ENCODE results near the gene PSME3IP1.
A peak's percentile ranks its signal among the peaks of the same experiment; 100 is the strongest.
"Not testable (repeated sequence)": the region's sequence is repeated elsewhere in the genome, so short reads cannot be mapped to it uniquely, and the experiment has no call there.

Gene PSME3IP1, protein sequence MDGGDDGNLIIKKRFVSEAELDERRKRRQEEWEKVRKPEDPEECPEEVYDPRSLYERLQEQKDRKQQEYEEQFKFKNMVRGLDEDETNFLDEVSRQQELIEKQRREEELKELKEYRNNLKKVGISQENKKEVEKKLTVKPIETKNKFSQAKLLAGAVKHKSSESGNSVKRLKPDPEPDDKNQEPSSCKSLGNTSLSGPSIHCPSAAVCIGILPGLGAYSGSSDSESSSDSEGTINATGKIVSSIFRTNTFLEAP

DNA sequence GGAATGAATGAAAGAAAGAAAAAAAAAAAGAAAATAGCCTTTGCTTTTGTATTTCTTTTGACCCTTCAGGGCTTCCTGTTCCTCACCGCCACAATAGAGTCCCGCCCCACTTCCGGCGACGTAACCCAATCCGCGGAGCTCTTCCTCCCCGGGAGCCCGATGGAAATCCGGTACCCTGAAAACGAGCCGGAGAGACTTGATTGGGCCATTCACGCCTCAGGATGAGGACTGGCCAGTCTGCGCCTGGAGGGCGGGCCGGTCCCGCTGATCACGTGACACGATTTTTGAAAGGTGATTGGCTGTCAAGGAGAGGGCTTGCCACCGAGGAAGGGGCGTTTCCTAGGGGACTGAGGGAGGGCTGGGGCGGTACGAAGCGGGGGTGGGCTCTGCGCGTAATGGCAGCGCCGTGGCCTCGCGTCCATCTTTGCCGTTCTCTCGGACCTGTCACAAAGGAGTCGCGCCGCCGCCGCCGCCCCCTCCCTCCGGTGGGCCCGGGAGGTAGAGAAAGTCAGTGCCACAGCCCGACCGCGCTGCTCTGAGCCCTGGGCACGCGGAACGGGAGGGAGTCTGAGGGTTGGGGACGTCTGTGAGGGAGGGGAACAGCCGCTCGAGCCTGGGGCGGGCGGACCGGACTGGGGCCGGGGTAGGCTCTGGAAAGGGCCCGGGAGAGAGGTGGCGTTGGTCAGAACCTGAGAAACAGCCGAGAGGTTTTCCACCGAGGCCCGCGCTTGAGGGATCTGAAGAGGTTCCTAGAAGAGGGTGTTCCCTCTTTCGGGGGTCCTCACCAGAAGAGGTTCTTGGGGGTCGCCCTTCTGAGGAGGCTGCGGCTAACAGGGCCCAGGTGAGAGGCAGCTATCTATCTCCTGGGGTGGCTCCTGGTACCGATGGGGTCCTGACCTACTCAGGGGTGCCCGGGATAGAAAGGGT is at the start of gene PSME3IP1, which contains the start of gene RSPRY1:
TSS of gene PSME3IP1 (minus strand) at position 95 of the 927 bp plus-strand sequence. CDS start 12,185 bp downstream, outside the sequence.
TSS of gene RSPRY1 (plus strand) at position 385 of the 927 bp plus-strand sequence. CDS start 18,330 bp downstream, outside the sequence.
- DNase-seq (ENCODE audit: low read depth), result peak; percentile 99

DNA sequence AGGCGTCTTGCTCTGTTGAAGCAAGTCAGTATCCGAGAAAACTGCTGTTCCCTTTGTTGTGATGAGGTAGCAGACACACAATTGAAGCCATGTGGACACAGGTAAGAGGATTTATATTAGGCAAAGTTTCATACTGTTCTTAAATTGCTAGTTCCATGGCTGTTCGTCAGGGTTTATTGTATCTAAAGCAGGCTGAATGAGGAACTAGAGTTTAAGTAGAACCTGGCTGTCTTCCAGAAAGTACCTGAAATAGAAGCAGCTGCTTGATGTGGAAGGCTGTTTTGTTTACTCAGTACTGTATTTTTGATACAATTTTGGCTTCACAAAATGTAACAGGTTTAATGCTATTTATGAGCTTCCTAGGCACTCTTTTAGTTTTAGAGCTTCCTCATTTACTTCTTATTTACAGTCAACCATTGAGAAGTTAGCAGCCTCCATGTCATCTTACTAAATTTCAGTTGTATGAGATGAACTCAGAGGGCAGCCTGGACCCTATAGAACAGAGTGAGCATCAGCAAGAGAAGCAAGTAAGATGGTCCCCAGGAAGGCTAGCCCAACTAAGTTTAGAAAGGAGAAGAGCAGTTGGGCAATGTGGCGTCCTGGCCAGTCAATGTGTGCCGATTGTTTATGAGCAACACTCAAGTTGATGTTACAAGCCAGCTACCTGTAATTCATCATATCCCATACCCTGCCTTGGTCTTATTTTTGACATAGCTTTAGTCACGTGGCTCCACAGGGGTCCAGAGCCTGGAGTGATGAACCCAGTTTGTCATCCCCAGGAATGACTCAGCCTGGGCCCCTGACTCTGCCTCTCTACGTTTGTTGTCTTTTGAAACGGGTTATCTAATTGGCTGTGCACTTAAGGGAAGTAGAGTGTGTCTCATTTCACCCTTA is 49.5 kb upstream of the PSME3IP1 start:
- DNase-seq (ENCODE audit: low read depth), result no peak

DNA sequence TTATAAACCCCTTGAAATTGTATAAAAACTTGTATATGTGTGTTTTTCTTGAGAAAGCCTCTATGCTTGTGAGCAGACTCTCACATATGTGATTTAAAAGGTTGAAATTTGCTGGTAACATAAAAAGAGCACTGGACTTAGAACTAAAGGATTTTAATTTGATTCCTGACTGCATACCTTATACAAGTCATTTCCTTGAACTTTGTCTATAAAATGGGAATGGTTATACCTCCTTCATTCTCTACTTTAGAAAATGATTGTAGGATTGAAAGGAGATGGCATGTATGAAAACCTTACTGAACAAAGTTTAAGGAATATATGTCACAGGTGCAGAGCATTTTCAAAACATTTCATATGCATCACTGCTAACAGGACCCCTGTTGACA is 48.9 kb upstream of the PSME3IP1 start:
- no peak for DNase-seq (ENCODE audit: low read depth)

DNA sequence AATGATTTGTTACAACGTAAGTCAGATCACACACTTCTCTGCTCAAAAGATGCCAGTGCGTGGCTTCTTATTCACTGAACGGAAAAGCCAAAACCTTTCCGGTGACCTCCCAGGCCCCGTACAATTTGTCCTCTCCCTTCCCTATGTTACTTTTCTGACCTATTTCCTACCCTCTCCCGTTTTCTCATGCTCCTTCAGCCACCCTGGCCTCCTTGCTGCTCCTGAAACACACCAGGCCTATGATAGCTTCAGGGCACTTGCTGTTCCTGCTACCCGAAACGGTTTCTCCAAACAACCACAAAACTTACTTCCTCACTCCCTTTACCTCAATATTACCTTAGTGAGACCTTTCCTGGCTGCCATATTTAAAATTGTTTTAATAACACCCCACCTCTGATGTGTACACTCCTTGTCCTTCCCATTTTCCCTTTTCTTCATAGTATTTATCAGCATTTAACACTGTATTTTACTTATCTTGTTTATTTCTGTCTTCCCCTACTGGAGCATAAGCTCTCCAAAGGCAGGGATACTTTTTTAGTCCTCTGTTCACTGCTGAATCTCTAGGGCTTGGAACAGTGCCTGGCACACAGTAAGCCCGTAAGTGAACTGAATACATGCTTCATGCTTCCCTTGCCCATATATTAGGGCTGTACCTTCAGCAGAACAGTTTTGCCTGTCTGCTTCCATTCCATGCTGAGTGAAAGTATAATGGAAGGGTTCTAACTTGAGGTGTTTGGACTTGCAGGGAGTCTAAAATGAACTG is 48.3 kb upstream of the PSME3IP1 start:
- DNase-seq (ENCODE audit: low read depth), result no peak

DNA sequence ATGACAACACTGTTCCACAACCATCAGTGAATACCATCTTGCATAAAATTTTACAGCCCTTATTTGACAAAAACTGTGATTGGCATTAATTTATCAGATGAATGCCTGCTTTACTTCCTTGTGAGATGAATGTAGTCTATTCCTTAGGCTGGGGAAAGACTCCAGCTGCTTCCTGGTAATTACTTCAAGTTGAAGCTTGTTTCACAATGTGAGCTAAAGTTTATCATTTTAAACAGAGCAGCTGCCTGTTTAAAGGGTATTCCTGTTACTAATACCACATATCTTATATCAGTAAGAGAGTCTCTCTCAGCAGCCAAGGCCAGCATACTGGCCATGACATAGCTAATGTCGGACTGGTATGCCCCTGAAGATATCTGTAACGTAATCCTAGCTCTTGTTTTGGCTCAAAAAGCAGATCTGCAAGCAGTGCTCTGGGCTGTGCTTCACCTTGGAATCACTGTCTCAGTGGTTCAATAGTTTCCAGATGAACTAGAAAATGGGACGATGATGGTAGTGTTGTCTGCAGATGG is 46.0 kb upstream of the PSME3IP1 start:
- no peak for DNase-seq (ENCODE audit: low read depth)

DNA sequence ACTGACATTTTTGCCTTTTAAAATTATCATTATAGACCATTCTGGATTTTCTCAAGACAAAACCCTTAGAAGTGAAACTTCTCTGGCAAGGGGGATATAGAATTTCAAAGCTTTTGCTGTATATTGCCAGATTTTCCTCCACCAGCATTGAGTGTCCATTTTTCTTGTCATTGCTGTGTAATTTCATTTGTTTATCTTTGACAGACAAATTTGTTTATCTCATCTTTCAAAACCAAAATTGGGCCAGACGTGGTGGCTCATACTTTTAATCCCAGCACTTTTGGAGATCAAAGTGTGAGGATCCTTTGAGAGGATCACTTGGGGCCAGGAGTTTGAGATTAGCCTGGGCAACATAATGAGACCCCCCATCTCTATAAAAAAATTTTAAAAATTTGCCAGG is 43.2 kb upstream of the PSME3IP1 start:
- no peak for DNase-seq (ENCODE audit: low read depth)

DNA sequence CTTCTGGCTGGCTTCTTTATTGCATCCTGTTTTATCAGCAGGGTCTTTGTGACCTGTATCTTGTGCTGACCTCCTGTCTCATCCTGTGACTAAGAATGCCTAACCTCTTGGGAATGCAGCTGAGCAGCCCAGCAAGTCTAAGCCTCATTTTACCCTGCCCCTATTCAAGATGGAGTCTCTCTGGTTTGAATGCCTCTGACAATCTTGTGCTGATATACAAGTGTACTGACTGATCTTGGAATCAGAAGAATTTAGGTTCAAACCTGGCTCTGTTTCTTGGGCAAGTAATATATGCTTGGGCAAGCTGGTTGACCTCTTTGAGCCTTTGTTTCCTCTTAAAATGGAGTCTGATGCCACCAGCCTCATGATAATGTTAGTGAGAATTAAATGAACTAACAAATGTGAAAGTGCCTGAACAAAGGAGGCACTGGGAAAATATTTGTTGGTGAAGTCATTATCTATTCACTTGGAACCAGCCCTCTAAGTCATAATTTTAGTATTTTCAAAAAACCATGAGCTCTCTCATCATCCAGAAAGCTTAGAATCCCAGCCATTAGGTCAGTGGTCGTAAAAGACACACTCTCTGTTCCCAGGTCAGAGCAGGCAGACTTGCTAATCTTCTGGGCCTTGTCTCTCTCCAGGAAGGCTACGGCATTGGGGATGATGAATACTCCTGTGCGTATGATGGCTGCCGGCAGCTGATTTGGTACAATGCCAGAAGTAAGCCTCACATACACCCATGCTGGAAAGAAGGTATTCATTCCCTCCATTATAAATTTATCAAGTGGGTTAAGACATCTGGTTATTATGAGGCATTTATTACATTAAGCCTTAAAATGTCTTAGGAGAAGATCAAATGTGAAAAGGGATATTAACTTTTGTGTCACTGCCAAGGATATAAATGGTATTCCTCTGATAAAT is 41.1 kb upstream of the PSME3IP1 start:
- DNase-seq (ENCODE audit: low read depth), result no peak

DNA sequence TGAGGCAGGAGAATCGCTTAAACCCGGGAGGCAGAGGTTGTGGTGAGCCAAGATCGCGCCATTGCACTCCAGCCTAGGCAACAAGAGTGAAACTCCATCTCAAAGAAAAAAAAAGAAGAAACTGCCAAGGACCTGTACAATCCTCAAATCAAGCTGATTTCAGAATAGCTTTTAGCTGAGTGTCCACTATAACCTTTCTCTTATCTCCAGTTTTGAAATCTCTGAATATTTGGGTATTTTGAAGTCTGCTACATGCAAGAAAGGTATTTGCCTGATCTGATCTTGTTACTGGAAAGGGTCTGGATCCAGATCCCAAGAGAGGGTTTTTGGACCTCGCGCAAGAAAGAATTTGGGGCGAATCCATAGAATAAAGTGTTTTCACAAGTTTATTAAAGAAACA is 40.1 kb upstream of the PSME3IP1 start:
- no peak for DNase-seq (ENCODE audit: low read depth)

DNA sequence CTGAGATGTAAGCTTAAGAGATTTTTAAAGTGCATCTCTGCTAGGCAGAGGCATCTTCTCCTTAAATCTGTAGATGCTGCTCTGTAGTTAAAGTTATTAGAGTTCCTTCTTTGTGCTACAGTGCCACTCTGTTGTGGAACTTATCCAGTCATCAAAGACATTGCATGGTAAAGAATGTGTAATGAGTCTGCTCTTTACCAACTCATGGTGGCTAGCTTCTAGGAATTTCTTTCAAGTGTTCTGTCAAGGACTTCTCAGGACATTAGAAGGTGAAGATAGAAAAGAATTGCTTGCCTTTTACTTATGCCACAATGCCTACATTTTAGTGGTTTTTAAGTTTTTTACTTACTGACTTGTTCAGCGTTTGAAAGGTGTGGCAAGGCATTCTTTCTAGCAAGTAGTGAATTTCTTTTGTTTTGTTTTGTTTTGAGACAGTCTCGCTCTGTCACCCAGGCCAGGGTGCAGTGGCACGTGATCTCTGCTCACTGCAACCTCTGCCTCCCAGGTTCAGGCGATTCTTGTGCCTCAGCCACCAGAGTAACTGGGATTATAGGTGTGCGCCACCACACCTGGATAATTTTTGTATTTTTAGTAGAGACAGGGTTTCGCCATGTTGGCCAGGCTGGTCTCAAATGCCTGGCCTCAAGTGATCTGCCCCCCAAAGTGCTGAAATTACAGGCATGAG is 39.0 kb upstream of the PSME3IP1 start:
- no peak for DNase-seq (ENCODE audit: low read depth)

DNA sequence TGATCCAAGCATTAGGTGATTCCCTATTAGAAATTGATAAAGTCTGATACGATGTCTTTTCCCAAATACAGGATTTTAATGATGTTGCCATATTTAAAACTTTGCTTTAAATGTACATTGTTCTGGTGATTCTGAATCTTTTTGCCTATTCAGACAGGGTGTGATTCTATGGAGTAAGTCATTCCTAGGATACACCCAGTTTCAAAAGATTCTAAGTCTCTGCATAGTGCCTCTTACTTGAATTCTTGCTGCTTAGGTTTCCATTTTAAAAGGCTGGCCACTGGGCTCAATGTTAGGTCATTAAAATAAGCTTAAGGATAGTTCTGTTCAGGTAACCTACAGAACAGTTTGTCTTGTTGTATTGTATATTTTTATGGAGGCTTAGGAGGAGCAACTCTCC is 37.2 kb upstream of the PSME3IP1 start:
- no peak for DNase-seq (ENCODE audit: low read depth)

DNA sequence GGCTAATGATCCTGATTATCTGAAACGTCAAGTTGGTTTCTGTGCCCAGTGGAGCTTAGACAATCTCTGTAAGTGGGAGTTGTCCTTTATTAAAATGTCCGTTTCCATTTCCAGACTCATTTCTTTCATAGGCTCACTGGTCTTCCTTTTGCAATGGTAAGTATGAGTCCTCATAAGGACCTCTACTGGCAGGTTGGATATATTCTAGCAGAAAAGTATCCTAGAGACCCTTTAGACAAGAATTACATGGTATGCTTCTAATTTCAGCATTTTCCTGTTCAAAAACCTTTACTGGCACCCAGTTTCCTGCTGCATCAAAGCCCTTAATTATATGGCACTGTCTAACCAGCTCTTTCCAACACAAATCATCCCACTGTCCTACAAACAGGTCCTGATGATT is 31.1 kb upstream of the PSME3IP1 start:
- no peak for DNase-seq (ENCODE audit: low read depth)

DNA sequence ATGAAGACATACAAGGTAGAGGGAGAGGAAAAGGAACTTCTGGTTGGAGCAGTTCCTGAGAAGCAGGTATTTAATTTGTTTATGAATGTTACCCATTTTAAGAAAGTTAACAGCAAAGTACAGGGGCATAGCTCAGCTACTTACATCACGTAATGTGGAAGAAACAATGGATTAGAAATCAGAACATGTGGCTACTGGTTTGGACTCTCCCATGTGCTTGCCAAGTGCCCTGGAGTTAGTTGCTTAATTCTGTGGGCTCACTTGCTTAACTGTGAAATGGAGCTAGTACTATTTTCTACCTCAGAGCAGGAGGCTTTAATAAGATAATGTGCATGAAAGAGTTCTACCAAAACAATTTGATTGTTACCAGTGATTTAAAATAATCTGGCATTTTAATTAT is 27.6 kb upstream of the PSME3IP1 start:
- no peak for DNase-seq (ENCODE audit: low read depth)

DNA sequence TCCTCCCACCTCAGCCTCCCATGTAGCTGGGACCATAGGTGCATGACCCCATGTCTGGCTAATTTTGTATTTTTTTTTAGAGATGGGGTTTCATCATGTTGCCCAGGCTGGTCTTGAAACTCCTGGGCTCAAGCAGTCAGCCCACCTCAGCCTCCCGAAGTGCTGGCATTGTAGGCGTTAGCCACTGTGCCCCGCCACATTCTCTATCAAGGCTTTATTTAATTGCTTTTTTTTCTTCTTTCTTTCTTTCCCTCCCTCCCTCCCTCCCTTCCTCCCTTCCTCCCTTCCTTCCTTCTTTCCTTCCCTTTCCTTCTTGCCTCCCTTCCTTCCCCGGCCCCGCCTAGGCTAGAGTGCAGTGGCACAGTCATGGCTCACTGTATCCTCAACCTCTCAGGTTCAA is 23.9 kb upstream of the PSME3IP1 start:
- DNase-seq (ENCODE audit: low read depth), result no peak

DNA sequence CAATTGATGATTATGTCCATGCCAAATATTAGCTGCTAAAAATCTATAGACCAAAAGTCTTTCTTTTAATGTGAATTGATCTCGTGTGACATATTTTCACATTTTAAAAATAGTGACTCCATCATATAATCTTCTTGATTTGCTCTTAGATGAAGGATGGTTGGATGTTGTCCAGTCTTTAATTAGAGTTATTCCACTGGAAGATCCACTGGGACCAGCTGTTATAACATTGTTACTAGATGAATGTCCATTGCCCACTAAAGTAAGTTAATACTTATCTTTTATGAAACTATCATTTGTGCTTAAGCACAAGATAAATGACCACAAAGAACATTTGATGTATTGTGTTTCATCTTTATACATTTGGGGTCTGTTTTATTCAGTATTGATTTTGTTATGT is 23.1 kb upstream of the PSME3IP1 start:
- DNase-seq (ENCODE audit: low read depth), result no peak

DNA sequence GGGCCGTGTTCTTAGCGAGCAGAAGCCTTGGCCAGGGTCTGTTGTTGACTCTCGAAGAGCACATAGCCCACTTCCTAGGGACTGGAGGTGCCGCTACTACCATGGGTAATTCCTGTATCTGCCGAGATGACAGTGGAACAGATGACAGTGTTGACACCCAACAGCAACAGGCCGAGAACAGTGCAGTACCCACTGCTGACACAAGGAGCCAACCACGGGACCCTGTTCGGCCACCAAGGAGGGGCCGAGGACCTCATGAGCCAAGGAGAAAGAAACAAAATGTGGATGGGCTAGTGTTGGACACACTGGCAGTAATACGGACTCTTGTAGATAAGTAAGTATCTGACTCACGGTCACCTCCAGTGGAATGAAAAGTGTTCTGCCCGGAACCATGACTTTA is 18.8 kb upstream of the PSME3IP1 start:
- no peak for DNase-seq (ENCODE audit: low read depth)

DNA sequence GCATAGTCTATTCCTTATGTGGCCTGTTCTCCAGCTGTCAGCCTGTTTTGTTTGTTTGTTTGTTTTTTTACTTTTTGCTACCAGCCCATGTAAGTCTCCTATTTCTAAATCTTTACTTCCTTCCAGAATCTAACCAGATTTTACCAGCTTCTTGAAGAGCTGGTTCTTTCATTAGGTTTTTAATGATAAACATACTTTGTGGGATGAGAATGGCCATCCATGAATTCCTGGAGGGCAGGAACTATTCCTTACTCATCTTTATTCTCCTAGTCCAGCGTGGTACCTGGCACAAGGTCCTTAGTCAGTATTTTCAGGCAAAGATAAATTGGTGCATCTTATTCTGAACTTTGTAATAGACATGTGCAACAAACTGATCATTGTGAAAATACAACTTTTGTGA is 17.6 kb upstream of the PSME3IP1 start:
- no peak for DNase-seq (ENCODE audit: low read depth)

DNA sequence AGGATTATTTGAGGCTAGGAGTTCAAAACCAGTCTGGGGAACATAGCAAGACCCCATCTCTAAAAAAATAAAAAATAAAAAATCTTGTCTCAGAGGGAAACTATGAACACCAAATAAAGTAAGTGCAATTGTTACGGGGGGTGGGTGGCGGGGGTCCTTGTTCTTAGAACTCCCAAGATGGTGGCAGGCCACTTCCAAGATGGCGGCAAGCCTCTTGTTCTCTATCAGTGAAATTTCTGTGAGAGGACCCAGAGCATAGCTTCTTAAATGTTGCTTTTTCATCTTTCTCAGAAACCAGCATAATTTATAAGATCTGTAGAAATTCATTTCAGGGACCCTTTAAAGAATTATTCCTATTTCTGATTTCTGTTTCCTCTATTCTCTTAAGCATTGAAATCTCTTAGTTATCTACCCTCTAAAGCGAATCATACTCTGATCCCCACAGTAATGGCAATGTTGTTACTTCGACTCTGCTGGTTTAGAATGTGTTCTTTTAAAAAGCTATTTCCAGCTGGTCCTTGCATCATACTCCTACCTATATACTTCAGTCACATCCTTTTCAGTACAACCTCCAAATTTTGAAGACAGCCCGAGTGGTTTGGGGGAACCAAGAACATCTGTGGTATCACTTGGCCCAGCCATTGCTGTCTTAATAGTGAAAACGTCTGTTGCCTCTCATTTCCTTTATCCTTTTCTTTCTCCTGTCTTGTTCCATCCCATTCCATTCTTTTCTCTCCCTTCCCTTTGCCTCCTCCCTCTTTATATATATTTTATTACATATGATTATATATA is 16.5 kb upstream of the PSME3IP1 start:
- no peak for DNase-seq (ENCODE audit: low read depth)

DNA sequence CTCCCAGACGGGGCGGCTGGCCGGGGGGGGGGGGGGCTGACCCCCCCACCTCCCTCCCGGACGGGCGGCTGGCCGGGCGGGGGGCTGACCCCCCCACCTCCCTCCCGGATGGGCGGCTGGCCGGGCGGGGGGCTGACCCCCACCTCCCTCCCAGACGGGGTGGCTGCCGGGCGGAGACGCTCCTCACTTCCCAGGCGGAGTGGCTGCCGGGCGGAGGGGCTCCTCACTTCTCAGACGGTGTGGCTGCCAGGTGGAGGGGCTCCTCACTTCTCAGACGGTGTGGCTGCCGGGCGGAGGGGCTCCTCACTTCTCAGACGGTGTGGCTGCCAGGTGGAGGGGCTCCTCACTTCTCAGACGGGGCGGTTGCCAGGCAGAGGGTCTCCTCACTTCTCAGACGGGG is 15.1 kb upstream of the PSME3IP1 start:
- DNase-seq (ENCODE audit: low read depth), result not testable (repeated sequence)

DNA sequence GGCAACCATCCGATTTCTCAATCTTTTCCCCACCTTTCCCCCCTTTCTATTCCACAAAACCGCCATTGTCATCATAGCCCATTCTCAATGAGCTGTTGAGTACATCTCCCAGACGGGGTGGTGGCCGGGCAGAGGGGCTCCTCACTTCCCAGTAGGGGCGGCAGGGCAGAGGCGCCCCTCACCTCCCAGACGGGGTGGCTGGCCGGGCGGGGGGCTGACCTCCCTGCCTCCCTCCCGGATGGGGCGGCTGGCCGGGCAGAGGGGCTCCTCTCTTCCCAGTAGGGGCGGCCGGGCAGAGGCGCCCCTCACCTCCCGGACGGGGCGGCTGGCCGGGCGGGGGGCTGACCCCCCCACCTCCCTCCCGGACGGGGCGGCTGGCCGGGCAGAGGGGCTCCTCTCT is 14.5 kb upstream of the PSME3IP1 start:
- DNase-seq (ENCODE audit: low read depth), result not testable (repeated sequence)

All from CMK (cell line).